Measurements from ENCODE around the gene RPRD2. TPM values are rescaled to one million over a fixed set of nuclear protein-coding genes. Genes with fewer than 3 reads are reported as not detected.
A peak's percentile ranks its signal among the peaks of the same experiment; 100 is the strongest.

RPRD2 gene
- total RNA-seq, 4 donors from 2014 or later, result 18.2 to 23.1 (median 21.1) TPM

GRCh38 chr1:150346316-150346715 is 17.6 kb upstream of the RPRD2 start:
- 85 to 87% methylated on average over 4 of the region's 4 CpGs for WGBS, 2 donors
- no peak overlapping the region for H3K4me3 ChIP-seq (ENCODE audit: low read depth, poor library complexity, severe bottlenecking)

GRCh38 chr1:150352866-150353265 is 11.1 kb upstream of the RPRD2 start:
- TF ChIP-seq POLR2A (IDR thresholded peaks at IDR 0.05), result no peak
- no peak for TF ChIP-seq CTCF (IDR thresholded peaks at IDR 0.05)
- peak in 1 of 2 donors; percentile 36 for DNase-seq (ENCODE audit: low spot score in 2 of 2)
- intact Hi-C loops (cut with DNase I; ENCODE audit: low total_unique reads), result no loop called here
- 92 to 93% methylated on average over 4 of the region's 4 CpGs for WGBS, 2 donors
- H3K4me3 ChIP-seq (ENCODE audit: low read depth, poor library complexity, severe bottlenecking), result no peak overlapping the region

More at GRCh38 chr1:150346316-150346715, 17.6 kb upstream of the RPRD2 start:
- no peak for DNase-seq (ENCODE audit: low spot score in 2 of 2)
- TF ChIP-seq POLR2A (IDR thresholded peaks at IDR 0.05) (no peak), CTCF (IDR thresholded peaks at IDR 0.05) (no peak)
- intact Hi-C loops (cut with DNase I; ENCODE audit: low total_unique reads), result no loop called here

- intact Hi-C loops (cut with DNase I; ENCODE audit: low total_unique reads), result no loop called here
- no peak for TF ChIP-seq POLR2A (IDR thresholded peaks at IDR 0.05)
- TF ChIP-seq CTCF (IDR thresholded peaks at IDR 0.05), result no peak
- DNase-seq (ENCODE audit: low spot score in 2 of 2), result peak in 1 of 2 donors; percentile 67
These were observed 1.1 kb upstream of the RPRD2 start for GRCh38 chr1:150362721-150363425.

GRCh38 chr1:150364231-150365003 is 470 bp downstream of the RPRD2 start:
- TF ChIP-seq POLR2A (IDR thresholded peaks at IDR 0.05) (no peak), CTCF (IDR thresholded peaks at IDR 0.05) (no peak)
- peak; percentile 64 to 95 for DNase-seq (ENCODE audit: low spot score in 2 of 2)
- intact Hi-C loops (cut with DNase I; ENCODE audit: low total_unique reads), result no loop called here
- WGBS, 2 donors, result 0 to 1% methylated on average over 44 to 48 of the region's 50 CpGs
- peak overlapping the region; percentile 57 for H3K4me3 ChIP-seq (ENCODE audit: low read depth, poor library complexity, severe bottlenecking)

More at GRCh38 chr1:150362721-150363425, 1.1 kb upstream of the RPRD2 start:
- WGBS, 2 donors, result 58 to 73% methylated on average over 22 of the region's 22 CpGs
- H3K4me3 ChIP-seq (ENCODE audit: low read depth, poor library complexity, severe bottlenecking), result no peak overlapping the region

- TF ChIP-seq CTCF (IDR thresholded peaks at IDR 0.05), result no peak
- TF ChIP-seq POLR2A (IDR thresholded peaks at IDR 0.05), result no peak
- intact Hi-C loops (cut with DNase I; ENCODE audit: low total_unique reads), result no loop called here
- peak in 1 of 2 donors; percentile 7 for DNase-seq (ENCODE audit: low spot score in 2 of 2)
- H3K4me3 ChIP-seq (ENCODE audit: low read depth, poor library complexity, severe bottlenecking), result peak overlapping the region; percentile 57
- WGBS, 2 donors, result 1 to 4% methylated on average over 3 of the region's 3 CpGs
These were observed 2.0 kb downstream of the RPRD2 start for GRCh38 chr1:150365941-150366340.

All from lower leg skin (tissue), 4 donors.